ENCODE measurements around the gene SPSB2.
A peak's percentile ranks its signal among the peaks of the same experiment; 100 is the strongest.

DNA sequence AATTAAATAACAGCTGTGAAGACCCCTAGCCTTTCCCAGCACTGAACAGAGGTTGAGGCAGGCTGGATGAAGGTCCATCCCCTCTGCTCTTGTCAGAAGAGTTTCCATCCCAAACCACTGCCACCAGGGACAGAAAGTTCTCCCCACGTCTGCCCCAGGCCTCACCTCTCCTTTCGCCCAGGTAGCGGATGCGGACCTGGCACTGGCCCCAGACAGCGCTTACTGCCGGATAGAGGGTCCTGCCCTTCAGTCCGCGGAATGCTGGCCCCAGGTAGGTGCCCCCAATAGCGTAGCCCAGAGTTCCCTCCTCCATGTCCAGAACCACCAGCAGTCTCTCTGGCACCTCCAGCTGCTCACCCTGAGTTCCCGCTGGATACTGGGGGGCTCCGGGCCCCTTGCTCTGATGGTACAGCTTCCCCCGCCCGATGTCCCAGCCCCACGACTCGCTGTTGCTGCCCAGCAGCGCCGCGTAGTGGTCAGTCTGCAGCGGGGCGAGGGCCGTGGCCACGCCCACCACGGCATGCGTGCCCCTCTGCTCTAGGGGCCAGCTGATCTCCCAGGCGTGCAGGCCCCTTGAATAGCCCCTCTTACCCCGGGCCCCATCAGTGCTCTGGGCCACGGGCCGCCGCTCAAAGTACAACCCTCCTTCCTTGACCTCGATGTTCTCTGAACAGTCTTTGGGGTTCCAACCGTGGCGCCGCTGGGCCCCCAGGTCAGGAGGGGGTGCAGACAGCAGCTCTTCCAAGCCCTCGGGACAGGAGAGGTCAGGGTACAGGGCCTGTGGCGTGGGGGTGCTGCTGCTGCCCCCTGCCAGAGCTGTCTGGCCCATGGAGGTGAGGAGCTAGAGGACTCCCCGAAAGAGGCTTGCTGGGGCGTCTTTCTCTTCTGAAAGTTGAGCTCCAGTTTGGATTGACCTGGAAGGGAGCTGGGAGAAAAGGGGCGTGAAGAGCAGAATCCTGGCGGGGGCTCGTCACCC lies 742 bp downstream of the SPSB2 start:
- no peak for TF ChIP-seq CREB1 (IDR thresholded peaks at IDR 0.05; ENCODE audit: low read depth)
- TF ChIP-seq YY1 (IDR thresholded peaks at IDR 0.05; ENCODE audit: low read depth), result peak; percentile 41
- TF ChIP-seq EP300 (IDR thresholded peaks at IDR 0.05; ENCODE audit: borderline replicate concordance), result no peak
- peak; percentile 52; the same call in 1 of the 2 replicates for TF ChIP-seq TEAD4 (IDR thresholded peaks at IDR 0.05)
- TF ChIP-seq ZBTB7A (IDR thresholded peaks at IDR 0.05; ENCODE audit: low read depth), result peak; percentile 87
- peak; percentile 43; the same call in 1 of the 2 replicates for TF ChIP-seq TCF12 (IDR thresholded peaks at IDR 0.05; ENCODE audit: low read depth)
- TF ChIP-seq RAD21 (IDR thresholded peaks at IDR 0.05; ENCODE audit: low read depth), result peak; percentile 48; the same call in 1 of the 2 replicates
- TF ChIP-seq, protein P1, sequence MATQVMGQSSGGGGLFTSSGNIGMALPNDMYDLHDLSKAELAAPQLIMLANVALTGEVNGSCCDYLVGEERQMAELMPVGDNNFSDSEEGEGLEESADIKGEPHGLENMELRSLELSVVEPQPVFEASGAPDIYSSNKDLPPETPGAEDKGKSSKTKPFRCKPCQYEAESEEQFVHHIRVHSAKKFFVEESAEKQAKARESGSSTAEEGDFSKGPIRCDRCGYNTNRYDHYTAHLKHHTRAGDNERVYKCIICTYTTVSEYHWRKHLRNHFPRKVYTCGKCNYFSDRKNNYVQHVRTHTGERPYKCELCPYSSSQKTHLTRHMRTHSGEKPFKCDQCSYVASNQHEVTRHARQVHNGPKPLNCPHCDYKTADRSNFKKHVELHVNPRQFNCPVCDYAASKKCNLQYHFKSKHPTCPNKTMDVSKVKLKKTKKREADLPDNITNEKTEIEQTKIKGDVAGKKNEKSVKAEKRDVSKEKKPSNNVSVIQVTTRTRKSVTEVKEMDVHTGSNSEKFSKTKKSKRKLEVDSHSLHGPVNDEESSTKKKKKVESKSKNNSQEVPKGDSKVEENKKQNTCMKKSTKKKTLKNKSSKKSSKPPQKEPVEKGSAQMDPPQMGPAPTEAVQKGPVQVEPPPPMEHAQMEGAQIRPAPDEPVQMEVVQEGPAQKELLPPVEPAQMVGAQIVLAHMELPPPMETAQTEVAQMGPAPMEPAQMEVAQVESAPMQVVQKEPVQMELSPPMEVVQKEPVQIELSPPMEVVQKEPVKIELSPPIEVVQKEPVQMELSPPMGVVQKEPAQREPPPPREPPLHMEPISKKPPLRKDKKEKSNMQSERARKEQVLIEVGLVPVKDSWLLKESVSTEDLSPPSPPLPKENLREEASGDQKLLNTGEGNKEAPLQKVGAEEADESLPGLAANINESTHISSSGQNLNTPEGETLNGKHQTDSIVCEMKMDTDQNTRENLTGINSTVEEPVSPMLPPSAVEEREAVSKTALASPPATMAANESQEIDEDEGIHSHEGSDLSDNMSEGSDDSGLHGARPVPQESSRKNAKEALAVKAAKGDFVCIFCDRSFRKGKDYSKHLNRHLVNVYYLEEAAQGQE (IDR thresholded peaks at IDR 0.05; ENCODE audit: low read depth), result no peak
